H1 (cell line): Measurements from ENCODE around the gene PDZRN4. TPM values are rescaled to one million over a fixed set of nuclear protein-coding genes. Genes with fewer than 3 reads are reported as not detected.
A peak's percentile ranks its signal among the peaks of the same experiment; 100 is the strongest.

ENCODE experiments used
- CTCF ChIA-PET: fragments of 300-600 bp; sonication (Branson Sonifier 250); formaldehyde crosslinking; loops from one replicate; lab custom pipeline; 2021; ENCODE audit not compliant: partially characterized antibody; lab: Charles Lee
- POLR2A ChIA-PET: fragments of 300-600 bp; sonication (Branson Sonifier 250); formaldehyde crosslinking; loops from one replicate; lab custom pipeline; 2021; ENCODE audit warnings: inconsistent platforms; ENCODE audit not compliant: partially characterized antibody; lab: Charles Lee
- DNase-seq, 2 experiments: peaks; one replicate each; pipeline versions ENCODE4 v3.0.0 to v3.0.0-alpha.2; 2010 to 2022; ENCODE audit warnings: low spot score in 2 of 2, low read depth in 1 of 2, mixed read lengths in 1 of 2
- FAIRE-seq: peaks from 2 replicates; lab custom pipeline; 2011; peaks lifted over from hg19 to GRCh38; lab: Jason Lieb, UNC
- H2AFZ ChIP-seq: 2 replicates; pipeline ENCODE4 v1.8.1; 2012; ENCODE audit warnings: low read length, inconsistent platforms
- H2AK5ac ChIP-seq: 2 replicates; pipeline ENCODE4 v1.6.1; 2013; ENCODE audit warnings: low read depth, low read length
- H2BK120ac ChIP-seq: replicated peaks from 2 replicates; pipeline ENCODE3; 2013; ENCODE audit warnings: low read depth, low read length, inconsistent platforms
- H2BK12ac ChIP-seq: 2 replicates; pipeline ENCODE4 v1.6.1; 2013; ENCODE audit warnings: low read depth, low read length
- H2BK15ac ChIP-seq: 2 replicates; pipeline ENCODE4 v1.6.1; 2013; ENCODE audit warnings: low read length
- H2BK20ac ChIP-seq: 2 replicates; pipeline ENCODE4 v1.6.1; 2013; ENCODE audit warnings: low read length
- H2BK5ac ChIP-seq: 2 replicates; pipeline ENCODE4 v1.6.1; 2013; ENCODE audit warnings: low read depth, low read length
- H3K14ac ChIP-seq: 2 replicates; pipeline ENCODE4 v1.6.1; 2013; ENCODE audit warnings: inconsistent platforms; ENCODE audit not compliant: insufficient read length
- H3K18ac ChIP-seq: 2 replicates; pipeline ENCODE4 v1.6.1; 2013; ENCODE audit warnings: low read length; ENCODE audit errors: extremely low read depth
- H3K23ac ChIP-seq: 2 replicates; pipeline ENCODE4 v1.6.1; 2013; ENCODE audit warnings: inconsistent platforms; ENCODE audit not compliant: insufficient read length
- H3K23me2 ChIP-seq: 2 replicates; pipeline ENCODE4 v1.6.1; 2013; ENCODE audit warnings: low read depth, low read length
- H3K27ac ChIP-seq: 2 replicates; pipeline ENCODE4 v1.6.1; 2011; ENCODE audit warnings: low read depth, low read length, inconsistent platforms
- H3K27me3 ChIP-seq, 4 experiments: replicated peaks in 1 of 4; 1 replicate in 1 of 4; 2 replicates in 3 of 4; pipeline versions ENCODE4 v1.6.1 to v1.8.1; 2011 to 2013; ENCODE audit warnings: low read length in 3 of 4, mild to moderate bottlenecking in 3 of 4, inconsistent platforms in 2 of 4, mixed read lengths in 2 of 4, moderate library complexity in 1 of 4; ENCODE audit not compliant: control insufficient read depth in 3 of 4, insufficient read depth in 3 of 4; ENCODE audit errors: extremely low read depth in 1 of 4
- H3K36me3 ChIP-seq, 4 experiments: 2 replicates each; pipeline versions ENCODE4 v1.6.1 to v1.8.1; 2011 to 2013; ENCODE audit warnings: mild to moderate bottlenecking in 4 of 4, low read length in 3 of 4, moderate library complexity in 2 of 4, control low read depth in 1 of 4, inconsistent platforms in 1 of 4; ENCODE audit not compliant: insufficient read depth in 4 of 4, control insufficient read depth in 2 of 4
- H3K4ac ChIP-seq: replicated peaks from 2 replicates; pipeline ENCODE3; 2013; ENCODE audit warnings: low read length, low read depth, mixed read lengths, inconsistent platforms; ENCODE audit not compliant: insufficient read length
- H3K4me1 ChIP-seq, 4 experiments: replicated peaks in 1 of 4; 1 replicate in 1 of 4; 2 replicates in 3 of 4; pipeline versions ENCODE4 v1.6.1 to v1.8.1; 2011 to 2013; ENCODE audit warnings: low read length in 3 of 4, inconsistent platforms in 2 of 4, mixed read lengths in 1 of 4; ENCODE audit not compliant: insufficient read depth in 4 of 4, control insufficient read depth in 3 of 4
- H3K4me2 ChIP-seq, 2 experiments: 2 replicates each; pipeline versions ENCODE4 v1.6.1 to v1.8.1; 2011 to 2013; ENCODE audit warnings: low read depth in 2 of 2, low read length in 2 of 2, control low read depth in 1 of 2, inconsistent platforms in 1 of 2, mild to moderate bottlenecking in 1 of 2; ENCODE audit not compliant: insufficient read depth in 1 of 2
- H3K4me3 ChIP-seq, 4 experiments: fragments of 200-600, 300-600 bp in 1 of 4; sonication (generic), shearing (Covaris generic), sonication (Bioruptor Twin) in 1 of 4; 2 replicates each; pipeline versions ENCODE4 v1.5.1 to v1.8.1; 2011 to 2016; ENCODE audit warnings: low read length in 4 of 4, low read depth in 3 of 4, control low read depth in 2 of 4, inconsistent platforms in 2 of 4, mild to moderate bottlenecking in 2 of 4, mixed read lengths in 1 of 4, moderate library complexity in 1 of 4; ENCODE audit not compliant: insufficient read depth in 2 of 4; ENCODE audit errors: extremely low read depth in 1 of 4
- H3K56ac ChIP-seq: replicated peaks from 2 replicates; pipeline ENCODE3; 2013; ENCODE audit warnings: low read depth, mild to moderate bottlenecking, mixed read lengths, low read length, inconsistent platforms; ENCODE audit not compliant: insufficient read length
- H3K79me1 ChIP-seq: 2 replicates; pipeline ENCODE4 v1.6.1; 2013; ENCODE audit warnings: low read depth, low read length, control low read depth
- H3K79me2 ChIP-seq, 2 experiments: 2 replicates each; pipeline versions ENCODE4 v1.6.1 to v1.8.1; 2012 to 2013; ENCODE audit warnings: low read length in 2 of 2, mild to moderate bottlenecking in 2 of 2, inconsistent platforms in 1 of 2; ENCODE audit not compliant: insufficient read depth in 2 of 2, control insufficient read depth in 1 of 2
- H3K9ac ChIP-seq, 4 experiments: replicated peaks in 1 of 4; 1 replicate in 1 of 4; 2 replicates in 3 of 4; pipeline versions ENCODE4 v1.6.1 to v1.8.1; 2011 to 2013; ENCODE audit warnings: low read depth in 3 of 4, low read length in 3 of 4, control low read depth in 2 of 4, mild to moderate bottlenecking in 2 of 4, moderate library complexity in 2 of 4, inconsistent platforms in 1 of 4; ENCODE audit errors: extremely low read depth in 1 of 4
- H3K9me3 ChIP-seq, 2 experiments: 2 replicates each; pipeline versions ENCODE4 v1.6.1 to v1.8.1; 2012 to 2013; ENCODE audit warnings: mild to moderate bottlenecking in 2 of 2, moderate library complexity in 2 of 2, control low read depth in 1 of 2, inconsistent platforms in 1 of 2, low read depth in 1 of 2, low read length in 1 of 2, mixed read lengths in 1 of 2; ENCODE audit not compliant: insufficient read depth in 2 of 2
- H4K20me1 ChIP-seq, 2 experiments: replicated peaks in 1 of 2; 2 replicates each; pipeline versions ENCODE3 to v1.8.1; 2011 to 2013; ENCODE audit warnings: inconsistent platforms in 2 of 2, low read length in 2 of 2, mild to moderate bottlenecking in 1 of 2; ENCODE audit not compliant: insufficient read depth in 2 of 2, control insufficient read depth in 1 of 2
- H4K5ac ChIP-seq: 2 replicates; pipeline ENCODE4 v1.6.1; 2013; ENCODE audit warnings: low read length, low read depth, mixed read lengths, inconsistent platforms; ENCODE audit not compliant: insufficient read length
- H4K8ac ChIP-seq: 2 replicates; pipeline ENCODE4 v1.8.0; 2013; ENCODE audit warnings: mild to moderate bottlenecking, moderate library complexity, low read length, inconsistent platforms; ENCODE audit not compliant: insufficient read depth; ENCODE audit errors: extremely low read depth
- H4K91ac ChIP-seq: replicated peaks from 2 replicates; pipeline ENCODE3; 2013; ENCODE audit warnings: low read length, mixed read lengths, inconsistent platforms; ENCODE audit not compliant: insufficient read length
- HDAC2 ChIP-seq, 2 experiments: fragments of 300-600 bp in 1 of 2; sonication (generic) in 1 of 2; IDR thresholded peaks; 2 replicates each; pipeline ENCODE4 v1.6.1; 2011 to 2012; ENCODE audit warnings: low read depth in 2 of 2, low read length in 2 of 2, mild to moderate bottlenecking in 2 of 2, moderate library complexity in 2 of 2, borderline replicate concordance in 1 of 2, inconsistent platforms in 1 of 2
- HDAC6 ChIP-seq: IDR thresholded peaks from one replicate; pipeline ENCODE4 v1.7.1; 2012; ENCODE audit warnings: low read depth, mild to moderate bottlenecking, inconsistent platforms, low read length, moderate library complexity
- MAFK ChIP-seq: IDR thresholded peaks from 2 replicates; pipeline ENCODE4 v1.6.1; 2012; ENCODE audit warnings: low read depth, mild to moderate bottlenecking, improper control_type of control experiment, low read length
- RFX5 ChIP-seq: IDR thresholded peaks from 2 replicates; pipeline ENCODE4 v1.6.1; 2011; ENCODE audit warnings: low read depth, low read length, improper control_type of control experiment, borderline replicate concordance
- SRF ChIP-seq: IDR thresholded peaks from 2 replicates; pipeline ENCODE4 v1.6.1; 2011; ENCODE audit warnings: mild to moderate bottlenecking, low read depth, low read length, moderate library complexity
- TAF1 ChIP-seq: IDR thresholded peaks from 2 replicates; pipeline ENCODE4 v1.6.1; 2011; ENCODE audit warnings: mild to moderate bottlenecking, low read depth, low read length
- WGBS, 2 experiments: shearing (Covaris generic) in 1 of 2; methylation state at CpG; one replicate each; pipeline versions ENCODE4 v1.1.6 to v1.1.7; 2013 to 2015; ENCODE audit warnings: low lambda C conversion rate in 2 of 2, mixed read lengths in 2 of 2, inconsistent platforms in 1 of 2, low coverage in 1 of 2, missing lambda C conversion rate in 1 of 2; ENCODE audit not compliant: insufficient replicate concordance in 2 of 2, insufficient coverage in 1 of 2, insufficient read length in 1 of 2; ENCODE audit errors: extremely low coverage in 1 of 2, missing lambda C conversion rate in 1 of 2; 5-methylcytosine and 5-hydroxymethylcytosine counted together
- polyA plus RNA-seq, 7 experiments: library from polyadenylated mRNA; depleted of rRNA in 3 of 7; stranded (reverse) in 5 of 7; unstranded in 2 of 7; fragments of >200 nt in 5 of 7; fragments of 200-250 nt in 2 of 7; gene quantifications; 1 replicate in 5 of 7; 2 replicates in 1 of 7; 4 replicates in 1 of 7; pipeline versions ENCODE4 v1.2.1 to v1.2.3, GENCODE V29; 2011 to 2013; ENCODE audit warnings: missing spikeins in 2 of 7, mixed read lengths in 2 of 7
- total RNA-seq: library from RNA; stranded (reverse); fragmentation: NEBNext Ultra II Directional; extraction: Animal tissue kit (Norgen Biotek cat#: 25700); gene quantifications from 2 replicates; pipeline ENCODE4 v1.2.1, GENCODE V29; 2021

PDZRN4 gene
- total and polyA plus RNA-seq, 2 of the 8 experiments (the other 6 are each of a cell fraction or from before 2014, with no cell fraction given) = not detected

- no peak overlapping the region for H3K4me3 ChIP-seq
- H3K9me3 ChIP-seq = no peaks in the 10 kb centered on the region
- no peaks in the 10 kb centered on the region for H3K36me3 ChIP-seq
- no peak overlapping the region for H4K5ac ChIP-seq
- no peak overlapping the region for H3K23ac ChIP-seq
- DNase-seq (no peak), FAIRE-seq (no peak)
- H3K79me1 ChIP-seq = no peaks in the 10 kb centered on the region
- 77% methylated on average over 8 of the region's 8 CpGs; no CpG with 5 or more reads in 1 of the 2 experiments for WGBS, 2 experiments
- POLR2A ChIA-PET = no interaction called here
- no peak overlapping the region for H4K8ac ChIP-seq
- no peak overlapping the region for H2BK120ac ChIP-seq
- no peak overlapping the region for H2BK5ac ChIP-seq
- no peak overlapping the region for H2BK15ac ChIP-seq
- H3K23me2 ChIP-seq = no peaks in the 10 kb centered on the region
- H2BK12ac ChIP-seq = 0 out of 2 replicates have a peak overlapping the region, but pooled peaks have one; percentile 84
- H2BK20ac ChIP-seq = no peak overlapping the region
- no peak overlapping the region for H3K56ac ChIP-seq
- H3K27ac ChIP-seq = no peak overlapping the region
- CTCF ChIA-PET = interaction anchor here (0.6 to 1.2 kb wide), 3 partner anchors 10 to 1338 kb away, joined by 3 to 4 read pairs (median 4); no protein-coding TSS in a partner anchor
- H4K20me1 ChIP-seq = no peaks in the 10 kb centered on the region
- no peak overlapping the region for H2AK5ac ChIP-seq
- H3K27me3 ChIP-seq = no peaks in the 10 kb centered on the region
- peak overlapping the region in 1 of 2 experiments; percentile 20; a peak in 1 of 4 replicates for H3K4me2 ChIP-seq
- no peak overlapping the region for H3K14ac ChIP-seq
- H3K9ac ChIP-seq = no peak overlapping the region
- H3K4me1 ChIP-seq = peaks cover 3 to 12% (median 10%) of the 10 kb centered on the region in 4 experiments; a peak in 5 of 7 replicates
- H3K79me2 ChIP-seq = no peaks in the 10 kb centered on the region
- H3K18ac ChIP-seq = no peak overlapping the region
- H2AFZ ChIP-seq = no peak overlapping the region
- no peak overlapping the region for H3K4ac ChIP-seq
- no peak overlapping the region for H4K91ac ChIP-seq
- TF ChIP-seq SRF (no peak), MAFK (no peak), TAF1 (no peak), HDAC6 (no peak), HDAC2 (IDR thresholded peaks at IDR 0.05; ENCODE audit: borderline replicate concordance in 1 of 2, low read depth in 2 of 2, low read length in 2 of 2) (no peak), RFX5 (no peak)
These were observed 418.6 kb downstream of the PDZRN4 start for GRCh38 chr12:41606468-41607445.
